ENCODE measurements around the gene GREM2.

- no peak for TF ChIP-seq CTCF (IDR thresholded peaks at IDR 0.05)
- no peak for TF ChIP-seq POLR2A (IDR thresholded peaks at IDR 0.05)
Measured at GRCh38 chr1:240508201-240508600, 103.8 kb downstream of the GREM2 start.
